ENCODE results near the gene POU2F1. TPM values are rescaled to one million over a fixed set of nuclear protein-coding genes. Genes with fewer than 3 reads are reported as not detected.

The POU2F1 gene
- total RNA-seq, 1 donor from 2014 or later, result 7.5 TPM

DNA sequence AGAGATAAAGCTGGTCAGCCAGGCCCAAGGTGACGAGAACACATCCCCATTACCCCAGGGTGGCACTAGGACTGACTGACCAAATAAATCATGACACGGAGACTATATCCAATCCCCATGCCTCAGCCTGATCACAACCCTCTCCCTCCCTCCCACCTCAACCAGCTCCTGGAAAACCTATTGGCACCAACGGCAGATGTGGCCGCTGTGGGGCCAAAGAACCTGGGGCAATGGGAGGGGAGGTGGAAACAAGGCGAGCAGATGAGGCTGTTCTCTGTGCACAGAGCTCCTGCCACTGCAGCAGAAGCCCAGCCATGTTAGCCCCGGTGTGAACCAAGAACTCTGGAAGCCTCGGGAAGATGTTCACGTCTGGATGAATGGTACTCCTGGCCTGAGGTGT is 220.1 kb downstream of the POU2F1 start:
- no peak for ATAC-seq
- peak; percentile 46 for DNase-seq (ENCODE audit: missing footprints)
- intact Hi-C loops (cut with DNase I), result loop anchor here (2.0 kb wide), 1 partner anchor 374 kb away; no protein-coding TSS in a partner anchor

DNA sequence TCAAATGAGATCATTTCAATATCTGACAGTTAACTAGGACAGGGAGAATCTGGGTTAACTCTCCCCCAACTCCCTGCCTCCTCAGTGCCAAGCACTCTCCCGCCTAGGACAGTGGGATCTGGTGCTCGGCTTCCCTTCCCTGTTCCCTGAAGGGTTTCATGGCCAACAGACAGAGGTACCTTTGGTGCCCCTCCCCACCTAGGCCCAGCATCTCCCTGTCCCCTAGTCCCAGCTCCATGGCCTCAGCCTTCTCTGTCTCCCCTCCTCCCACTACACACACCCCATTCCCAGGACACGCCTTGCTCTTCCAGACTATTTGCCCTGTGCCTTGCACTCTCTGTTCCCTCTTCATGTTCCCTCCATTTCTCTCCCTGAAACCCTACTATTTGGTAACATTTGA is 220.5 kb downstream of the POU2F1 start:
- ATAC-seq (no peak), DNase-seq (ENCODE audit: missing footprints) (peak; percentile 9)
- intact Hi-C loops (cut with DNase I), result loop anchor here (2.0 kb wide), 1 partner anchor 374 kb away; no protein-coding TSS in a partner anchor

DNA sequence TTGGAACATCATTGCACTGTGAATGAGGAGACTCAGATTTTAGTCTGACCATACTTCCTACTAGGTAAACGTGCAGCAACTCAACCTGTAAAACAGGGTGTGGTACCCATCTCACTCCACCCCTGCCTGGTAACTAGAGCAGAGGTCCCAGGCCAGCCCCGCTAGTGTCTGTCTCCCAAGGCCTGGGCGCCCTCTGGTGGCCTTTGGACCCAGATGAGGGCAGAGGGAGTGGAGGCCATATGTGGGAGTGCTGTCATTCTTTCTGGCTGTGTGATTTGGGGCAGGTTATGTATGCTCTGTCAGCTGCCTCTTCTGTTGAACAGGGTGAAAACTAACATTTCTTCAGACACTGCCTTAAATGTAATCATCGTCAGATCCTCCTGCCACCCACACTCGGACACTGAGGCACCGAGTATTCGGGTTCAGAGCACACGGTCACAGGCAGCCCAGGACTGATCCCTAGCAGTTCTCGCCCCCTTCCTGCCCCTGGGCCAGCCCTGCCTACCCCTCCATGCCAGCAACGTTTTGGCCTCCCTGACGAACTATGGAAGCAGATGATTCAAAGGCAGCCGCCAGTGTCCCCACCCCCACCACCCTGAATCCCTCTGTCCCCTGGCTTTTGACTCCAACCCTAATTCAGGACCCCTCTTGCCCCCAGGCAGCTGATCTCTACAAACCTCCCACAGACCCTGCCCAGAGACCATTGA is 221.6 kb downstream of the POU2F1 start:
- ATAC-seq (peak; percentile 94), DNase-seq (ENCODE audit: missing footprints) (peak; percentile 94)
- intact Hi-C loops (cut with DNase I), result no loop called here

- ATAC-seq, result no peak
- intact Hi-C loops (cut with DNase I), result no loop called here
These were observed 222.3 kb downstream of the POU2F1 start for GRCh38 chr1:167442854-167443565.

DNA sequence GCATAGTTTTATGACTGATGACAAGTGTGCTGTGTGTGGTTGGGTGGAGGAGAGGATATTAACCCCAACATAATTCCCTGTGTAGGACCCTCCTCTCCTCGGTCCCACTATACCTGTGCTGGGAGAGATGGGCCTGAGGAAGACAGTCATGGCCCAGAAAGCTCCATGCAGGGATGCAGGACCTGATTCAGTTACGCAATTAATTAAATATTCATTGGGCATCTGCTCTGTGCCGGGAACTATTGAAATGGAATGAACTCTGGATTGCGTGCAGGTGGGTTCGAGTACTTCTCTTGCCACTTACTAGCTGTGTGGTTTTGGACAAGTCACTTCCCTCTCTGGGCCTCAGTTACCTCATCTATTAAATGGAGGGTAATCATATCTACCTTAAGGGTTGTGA is 223.1 kb downstream of the POU2F1 start:
- DNase-seq (ENCODE audit: missing footprints) (no peak), ATAC-seq (no peak)
- intact Hi-C loops (cut with DNase I), result loop anchor here (2.0 kb wide), 1 partner anchor 175 kb away; no protein-coding TSS in a partner anchor

More at GRCh38 chr1:167442854-167443565, 222.3 kb downstream of the POU2F1 start:
- peak; percentile 17 for DNase-seq (ENCODE audit: missing footprints)

GRCh38 chr1:167446966-167447365 is 226.3 kb downstream of the POU2F1 start:
- DNase-seq (ENCODE audit: missing footprints) (no peak), ATAC-seq (no peak)
- intact Hi-C loops (cut with DNase I), result no loop called here

GRCh38 chr1:167447521-167448136 is 226.9 kb downstream of the POU2F1 start:
- intact Hi-C loops (cut with DNase I), result no loop called here
- peak; percentile 70 for DNase-seq (ENCODE audit: missing footprints)
- no peak for ATAC-seq

- ATAC-seq (no peak), DNase-seq (ENCODE audit: missing footprints) (peak; percentile 21)
- intact Hi-C loops (cut with DNase I), result no loop called here
These were observed 230.2 kb downstream of the POU2F1 start for GRCh38 chr1:167450843-167451242.

- ATAC-seq, result no peak
- DNase-seq (ENCODE audit: missing footprints), result peak; percentile 18
- intact Hi-C loops (cut with DNase I), result no loop called here
These were observed 231.8 kb downstream of the POU2F1 start for GRCh38 chr1:167452483-167452882.

DNA sequence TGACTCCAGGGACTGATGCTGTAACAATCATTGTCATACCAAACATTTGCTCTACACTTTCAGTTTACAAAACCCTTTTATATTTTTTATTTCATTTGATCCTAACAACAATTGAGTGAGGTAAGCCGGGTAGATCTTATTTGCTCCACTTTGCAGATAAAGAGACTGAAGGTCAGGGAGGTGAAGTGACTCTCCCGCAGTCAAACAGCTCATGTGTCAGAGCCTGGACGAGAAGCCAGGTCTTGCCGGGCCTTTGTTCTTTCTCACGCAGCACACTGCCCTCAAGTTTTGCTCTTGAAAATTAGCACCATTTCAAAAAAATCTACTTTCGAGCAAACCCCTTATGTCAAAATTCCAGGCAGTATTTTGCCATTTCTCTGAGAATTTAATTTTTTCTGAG is 232.4 kb downstream of the POU2F1 start:
- ATAC-seq, result no peak
- intact Hi-C loops (cut with DNase I), result no loop called here

DNA sequence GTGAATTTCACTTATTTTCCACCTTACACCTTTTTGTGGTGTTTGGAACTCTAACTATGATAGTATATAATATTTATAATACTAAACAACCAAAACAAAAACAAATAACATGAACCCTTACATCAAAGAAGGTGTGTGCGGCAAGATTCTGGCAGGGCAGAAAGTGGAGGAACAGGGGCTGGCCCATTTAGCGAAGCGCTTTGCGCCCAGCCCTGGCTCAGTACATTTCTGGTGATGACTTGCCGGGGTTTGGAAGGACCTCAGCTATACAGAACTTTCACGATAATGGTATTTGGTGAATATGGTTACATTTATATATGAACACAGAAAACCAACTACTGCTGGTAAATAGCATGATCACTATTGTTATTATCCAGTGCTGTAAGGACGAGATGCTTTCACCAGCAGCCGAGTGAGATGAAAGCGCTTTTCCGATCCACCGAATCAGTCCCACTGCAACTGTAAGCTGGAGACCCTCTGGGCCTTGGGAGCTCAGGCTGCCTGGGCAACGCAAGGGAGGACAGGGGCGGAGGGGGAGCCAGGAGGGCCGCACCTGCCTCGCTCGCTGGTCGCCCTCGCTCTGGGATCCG is 233.7 kb downstream of the POU2F1 start:
- intact Hi-C loops (cut with DNase I), result no loop called here
- no peak for DNase-seq (ENCODE audit: missing footprints)
- ATAC-seq, result no peak

More for the DNA sequence above, 232.4 kb downstream of the POU2F1 start:
- DNase-seq (ENCODE audit: missing footprints), result no peak

DNA sequence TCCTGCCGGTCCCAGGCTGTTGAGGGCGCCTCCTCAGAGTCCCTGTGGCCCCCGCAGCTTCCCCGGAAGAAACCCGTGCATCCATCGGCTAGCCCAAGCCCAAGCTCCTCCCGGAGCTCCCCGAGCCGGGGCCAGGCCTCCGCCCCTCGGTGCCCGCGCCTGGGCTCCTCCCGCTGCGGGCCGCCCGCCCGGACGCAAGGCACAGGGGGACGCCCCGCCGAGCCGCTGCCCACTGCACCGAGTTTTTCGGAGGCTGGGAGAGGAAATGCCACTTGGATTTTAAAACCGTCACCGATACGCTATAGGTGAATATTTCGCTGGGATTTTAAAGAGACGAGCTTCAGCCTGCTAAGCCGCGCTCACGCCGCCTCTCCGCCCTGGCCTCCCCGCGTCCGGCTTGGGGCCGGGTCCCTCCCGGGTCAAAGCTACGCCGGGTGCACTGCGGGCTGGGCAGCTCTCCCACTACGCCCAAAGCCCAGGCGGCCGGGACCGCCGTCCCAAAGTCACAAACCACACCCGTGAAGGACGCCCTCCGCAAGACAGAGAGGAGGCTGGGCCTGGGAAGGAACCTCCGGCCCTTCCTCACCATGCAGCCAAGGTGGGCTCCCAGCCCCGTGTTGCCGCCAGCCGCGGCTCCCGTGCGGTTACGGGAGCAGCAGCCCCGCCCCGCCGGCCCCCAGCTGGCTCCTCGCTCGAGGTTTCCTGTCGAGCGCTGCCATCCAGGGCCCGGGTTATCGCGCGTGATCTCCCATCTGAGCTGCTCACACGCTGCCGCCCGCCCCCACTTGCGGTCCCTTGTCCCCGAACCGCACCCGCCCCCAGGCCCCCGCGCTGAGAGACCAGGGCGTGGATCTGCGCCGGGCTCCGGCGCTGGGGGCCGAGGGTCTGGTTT is 234.5 kb downstream of the POU2F1 start:
- intact Hi-C loops (cut with DNase I), result loop anchor here (5.0 kb wide), 1 partner anchor 77 kb away; no protein-coding TSS in a partner anchor

GRCh38 chr1:167455786-167456446 is 235.2 kb downstream of the POU2F1 start:
- ATAC-seq, result peak; percentile 69
- DNase-seq (ENCODE audit: missing footprints), result peak; percentile 76
- intact Hi-C loops (cut with DNase I), result loop anchor here (5.0 kb wide), 1 partner anchor 76 kb away; no protein-coding TSS in a partner anchor

More for the DNA sequence above, 234.5 kb downstream of the POU2F1 start:
- ATAC-seq, result peak; percentile 91
- DNase-seq (ENCODE audit: missing footprints), result peak; percentile 83

DNA sequence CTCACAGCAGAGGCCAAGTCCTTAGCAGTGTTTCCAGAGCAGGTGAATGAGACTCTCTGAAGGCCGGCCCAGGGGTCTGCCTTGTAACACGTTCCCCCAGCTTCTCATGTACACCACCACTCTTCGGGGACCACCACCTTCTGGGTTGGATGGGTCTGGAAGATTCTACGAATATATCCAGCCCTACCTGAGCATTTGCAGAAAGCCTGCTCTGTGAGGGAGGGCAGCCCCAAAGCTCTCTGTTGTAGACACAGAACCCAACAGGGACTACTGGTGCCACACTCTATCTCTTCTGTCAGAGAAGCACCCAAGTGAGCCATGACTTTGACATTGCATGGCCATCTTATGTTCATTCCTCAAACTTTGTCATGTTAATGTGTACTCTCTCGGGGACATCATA is 235.8 kb downstream of the POU2F1 start:
- ATAC-seq (no peak), DNase-seq (ENCODE audit: missing footprints) (peak; percentile 43)
- intact Hi-C loops (cut with DNase I), result loop anchor here (5.0 kb wide), 1 partner anchor 76 kb away; no protein-coding TSS in a partner anchor

GRCh38 chr1:167456926-167457325 is 236.2 kb downstream of the POU2F1 start:
- intact Hi-C loops (cut with DNase I), result loop anchor here (5.0 kb wide), 1 partner anchor 75 kb away; no protein-coding TSS in a partner anchor
- DNase-seq (ENCODE audit: missing footprints), result peak; percentile 47
- ATAC-seq, result no peak

DNA sequence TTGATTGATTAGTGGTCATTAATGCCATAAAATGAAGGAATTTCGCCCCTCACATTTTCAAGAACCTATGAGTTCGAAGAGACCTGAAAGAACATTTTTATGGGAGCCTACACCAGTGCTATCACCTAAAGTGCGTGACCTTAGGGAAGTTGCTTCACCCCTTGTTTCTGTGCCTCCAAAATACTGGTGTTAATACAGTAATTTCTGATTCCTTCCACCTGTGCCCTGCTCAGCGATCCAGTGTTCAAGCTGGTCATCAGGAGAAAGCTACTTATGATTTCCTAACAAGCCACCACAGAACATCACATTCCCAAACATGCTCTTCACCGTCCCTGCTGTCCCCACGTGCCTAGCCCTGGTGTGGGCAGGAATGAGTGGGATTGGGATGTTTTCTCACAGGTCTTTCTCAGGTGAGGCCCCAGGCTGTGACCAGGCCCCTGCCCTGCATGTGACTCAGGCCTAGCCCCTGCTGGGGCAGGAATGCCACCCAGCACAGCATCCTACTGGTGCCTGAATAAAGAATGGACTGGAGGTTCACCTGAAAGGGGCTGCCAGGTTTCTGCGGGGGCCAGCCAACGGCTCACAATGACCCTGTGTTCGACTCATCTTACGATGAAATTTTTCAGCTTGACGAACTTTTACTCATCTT is 237.4 kb downstream of the POU2F1 start:
- intact Hi-C loops (cut with DNase I), result loop anchor here (5.0 kb wide), 1 partner anchor 74 kb away; no protein-coding TSS in a partner anchor
- ATAC-seq (no peak), DNase-seq (ENCODE audit: missing footprints) (no peak)

- intact Hi-C loops (cut with DNase I), result no loop called here
- ATAC-seq, result no peak
These were observed 240.2 kb downstream of the POU2F1 start for GRCh38 chr1:167460836-167461235.

More at GRCh38 chr1:167460836-167461235, 240.2 kb downstream of the POU2F1 start:
- DNase-seq (ENCODE audit: missing footprints), result peak; percentile 23
